Naive thymus-derived CD4-positive, alpha-beta T cell (primary cell): ENCODE results near the gene XXYLT1. TPM values are rescaled to one million over a fixed set of nuclear protein-coding genes. Genes with fewer than 3 reads are reported as not detected.

Experiments
- ATAC-seq: fragments of 150-1000 bp; cut with Tn5 transposase; 2 replicates; pipeline ENCODE4 v1.10.0; 2021; ENCODE audit warnings: mild to moderate bottlenecking, moderate library complexity
- CTCF ChIA-PET: fragments of 350-600 bp; sonication (Branson Sonifier 250); formaldehyde crosslinking; loops from one replicate; lab custom pipeline; 2021; ENCODE audit warnings: antibody characterized with exemption; lab: Charles Lee
- POLR2A ChIA-PET: fragments of 350-600 bp; sonication (Branson Sonifier 250); formaldehyde crosslinking; loops from one replicate; lab custom pipeline; 2021; ENCODE audit warnings: antibody characterized with exemption, inconsistent platforms; lab: Charles Lee
- DNase-seq, 9 donors: peaks; one replicate each; pipeline versions ENCODE4 v3.0.0 to v3.0.0-alpha.2; 2020 to 2022; ENCODE audit warnings: mixed read lengths in 1 of 9
- H3K27ac ChIP-seq: one replicate; pipeline ENCODE4 v1.7.0; 2013; ENCODE audit warnings: mild to moderate bottlenecking, low read depth, low read length, moderate library complexity
- H3K27me3 ChIP-seq, 2 donors: one replicate each; pipeline ENCODE4 v1.7.0; 2013; ENCODE audit warnings: low read length in 2 of 2, mild to moderate bottlenecking in 2 of 2, moderate library complexity in 2 of 2; ENCODE audit not compliant: control insufficient read depth in 2 of 2, insufficient read depth in 2 of 2
- H3K36me3 ChIP-seq, 3 experiments: 1 replicate in 2 of 3; 2 replicates in 1 of 3; pipeline ENCODE4 v1.7.0; 2013; ENCODE audit warnings: low read length in 3 of 3, mild to moderate bottlenecking in 3 of 3, moderate library complexity in 1 of 3; ENCODE audit not compliant: insufficient read depth in 3 of 3, control insufficient read depth in 2 of 3
- H3K4me1 ChIP-seq, 2 donors: one replicate each; pipeline ENCODE4 v1.7.0; 2013; ENCODE audit warnings: low read length in 2 of 2, mild to moderate bottlenecking in 2 of 2, moderate library complexity in 1 of 2; ENCODE audit not compliant: control insufficient read depth in 2 of 2, insufficient read depth in 2 of 2
- H3K4me3 ChIP-seq: 2 replicates; pipeline ENCODE4 v1.7.0; 2013; ENCODE audit warnings: mild to moderate bottlenecking, low read length
- H3K9me3 ChIP-seq, 3 experiments: 1 replicate in 2 of 3; 2 replicates in 1 of 3; pipeline ENCODE4 v1.7.0; 2013; ENCODE audit warnings: low read length in 3 of 3; ENCODE audit not compliant: control insufficient read depth in 2 of 3
- H3K27ac Mint-ChIP-seq, 9 donors: one replicate each; pipeline ENCODE4 v1.8.0; 2020 to 2022; ENCODE audit warnings: mixed read lengths in 9 of 9, mild to moderate bottlenecking in 8 of 9, moderate library complexity in 5 of 9, inconsistent platforms in 2 of 9
- H3K27me3 Mint-ChIP-seq, 5 donors: one replicate each; pipeline ENCODE4 v1.8.0; 2021 to 2022; ENCODE audit warnings: mixed read lengths in 5 of 5, mild to moderate bottlenecking in 1 of 5
- H3K36me3 Mint-ChIP-seq, 5 donors: one replicate each; pipeline ENCODE4 v1.8.0; 2020 to 2022; ENCODE audit warnings: mixed read lengths in 5 of 5, mild to moderate bottlenecking in 3 of 5, inconsistent platforms in 1 of 5
- H3K4me1 Mint-ChIP-seq, 7 donors: one replicate each; pipeline ENCODE4 v1.8.0; 2020 to 2022; ENCODE audit warnings: mixed read lengths in 7 of 7, mild to moderate bottlenecking in 3 of 7, inconsistent platforms in 1 of 7
- H3K4me3 Mint-ChIP-seq, 10 donors: one replicate each; pipeline ENCODE4 v1.8.0; 2020 to 2022; ENCODE audit warnings: mild to moderate bottlenecking in 10 of 10, mixed read lengths in 10 of 10, moderate library complexity in 6 of 10, inconsistent platforms in 2 of 10
- H3K9me3 Mint-ChIP-seq, 11 donors: one replicate each; pipeline ENCODE4 v1.8.0; 2020 to 2022; ENCODE audit warnings: mixed read lengths in 11 of 11, mild to moderate bottlenecking in 4 of 11, inconsistent platforms in 1 of 11, moderate library complexity in 1 of 11
- intact Hi-C, 2 donors: fragments of 100-400 bp; cut with micrococcal nuclease; formaldehyde crosslinking; loops; one replicate each; pipeline ENCODE4 v1.15.1; 2023
- polyA plus RNA-seq, 2 donors: library from polyadenylated mRNA; unstranded; fragments of 300-500 nt; fragmentation: Illumina TruSeq; gene quantifications; one replicate each; pipeline ENCODE4 v1.2.3, GENCODE V29; 2021
- total RNA-seq, 6 experiments: library from RNA in 5 of 6; stranded (reverse) in 5 of 6; gene quantifications; 1 replicate in 5 of 6; 2 replicates in 1 of 6; pipeline ENCODE4 v1.2.3 and lab custom pipeline; 2021 to 2026

The XXYLT1 gene
- total and polyA plus RNA-seq, 7 experiments from 2014 or later: 4.1 to 11.7 (median 7.2) TPM

GRCh38 chr3:195186041-195186709 lies 84.8 kb downstream of the XXYLT1 start:
- Histone ChIP-seq H3K27me3 (no peaks in the 10 kb centered on the region), H3K4me1 (peaks cover 0 to 8% of the 10 kb centered on the region in 2 donors), H3K9me3 (no peaks in the 10 kb centered on the region), H3K27ac (no peak overlapping the region), H3K36me3 (no peaks in the 10 kb centered on the region), H3K4me3 (no peak overlapping the region)
- Mint-ChIP-seq H3K27ac (peak overlapping the region in 1 of 9 donors; percentile 42), H3K4me3 (no peak overlapping the region), H3K27me3 (peaks cover 0 to 6% (median 0%) of the 10 kb centered on the region in 5 donors), H3K36me3 (peaks cover 0 to 12% (median 11%) of the 10 kb centered on the region in 5 donors), H3K4me1 (peaks cover 19 to 42% (median 23%) of the 10 kb centered on the region in 7 donors), H3K9me3 (peaks cover 0 to 11% (median 5%) of the 10 kb centered on the region in 11 donors)
- intact Hi-C loops: no loop called here
- POLR2A ChIA-PET: no interaction called here
- CTCF ChIA-PET: no interaction called here
- DNase-seq: no peak
- no peak for ATAC-seq

GRCh38 chr3:195185583-195185982 lies 85.4 kb downstream of the XXYLT1 start:
- no peak overlapping the region for H3K4me3 Mint-ChIP-seq
- POLR2A ChIA-PET: no interaction called here
- intact Hi-C loops: no loop called here
- CTCF ChIA-PET: no interaction called here
- Histone ChIP-seq H3K27ac (no peak overlapping the region), H3K9me3 (no peaks in the 10 kb centered on the region), H3K4me1 (peaks cover 0 to 8% of the 10 kb centered on the region in 2 donors), H3K36me3 (no peaks in the 10 kb centered on the region), H3K4me3 (no peak overlapping the region), H3K27me3 (no peaks in the 10 kb centered on the region)
- H3K27ac Mint-ChIP-seq: no peak overlapping the region
- peaks cover 0 to 11% (median 9%) of the 10 kb centered on the region in 5 donors for H3K36me3 Mint-ChIP-seq
- H3K9me3 Mint-ChIP-seq: peaks cover 0 to 7% (median 2%) of the 10 kb centered on the region in 11 donors
- ATAC-seq (no peak), DNase-seq (no peak)
- H3K27me3 Mint-ChIP-seq: peaks cover 0 to 6% (median 0%) of the 10 kb centered on the region in 5 donors
- peaks cover 19 to 44% (median 25%) of the 10 kb centered on the region in 7 donors for H3K4me1 Mint-ChIP-seq

GRCh38 chr3:195184716-195185421 lies 86.1 kb downstream of the XXYLT1 start:
- DNase-seq: no peak
- no peak overlapping the region for H3K4me3 ChIP-seq
- ChIA-PET CTCF (no interaction called here), POLR2A (no interaction called here)
- peaks cover 0 to 6% (median 0%) of the 10 kb centered on the region in 5 donors for H3K27me3 Mint-ChIP-seq
- peak overlapping the region in 1 of 9 donors; percentile 32 for H3K27ac Mint-ChIP-seq
- no peaks in the 10 kb centered on the region for H3K9me3 ChIP-seq
- peak overlapping the region in 1 of 10 donors; percentile 33 for H3K4me3 Mint-ChIP-seq
- H3K27me3 ChIP-seq: no peaks in the 10 kb centered on the region
- intact Hi-C loops: no loop called here
- H3K4me1 ChIP-seq: peaks cover 0 to 8% of the 10 kb centered on the region in 2 donors
- H3K36me3 ChIP-seq: no peaks in the 10 kb centered on the region
- H3K27ac ChIP-seq: no peak overlapping the region
- peaks cover 0 to 6% (median 2%) of the 10 kb centered on the region in 11 donors for H3K9me3 Mint-ChIP-seq
- H3K4me1 Mint-ChIP-seq: peaks cover 19 to 44% (median 25%) of the 10 kb centered on the region in 7 donors
- no peak for ATAC-seq
- H3K36me3 Mint-ChIP-seq: peaks cover 0 to 11% (median 9%) of the 10 kb centered on the region in 5 donors

- POLR2A ChIA-PET: no interaction called here
- no peak for ATAC-seq
- no peaks in the 10 kb centered on the region for H3K27me3 Mint-ChIP-seq
- H3K36me3 ChIP-seq: no peaks in the 10 kb centered on the region
- no peak for DNase-seq
- H3K27me3 ChIP-seq: no peaks in the 10 kb centered on the region
- peak overlapping the region in 1 of 9 donors; percentile 68 for H3K27ac Mint-ChIP-seq
- H3K4me1 Mint-ChIP-seq: peaks cover 17 to 50% (median 25%) of the 10 kb centered on the region in 7 donors
- H3K9me3 ChIP-seq: no peaks in the 10 kb centered on the region
- peaks cover 0 to 13% (median 11%) of the 10 kb centered on the region in 5 donors for H3K36me3 Mint-ChIP-seq
- H3K4me3 Mint-ChIP-seq: no peak overlapping the region
- intact Hi-C loops: no loop called here
- H3K27ac ChIP-seq: no peak overlapping the region
- H3K4me1 ChIP-seq: peaks cover 0 to 8% of the 10 kb centered on the region in 2 donors
- CTCF ChIA-PET: interaction anchor here (1.0 kb wide), 1 partner anchor 498 kb away, joined by 3 read pairs; no protein-coding TSS in a partner anchor
- H3K9me3 Mint-ChIP-seq: no peaks in the 10 kb centered on the region
- no peak overlapping the region for H3K4me3 ChIP-seq
Observed at GRCh38 chr3:195183071-195183776, 87.7 kb downstream of the XXYLT1 start.

GRCh38 chr3:195182470-195182795 lies 88.5 kb downstream of the XXYLT1 start:
- Histone ChIP-seq H3K9me3 (no peaks in the 10 kb centered on the region), H3K27me3 (no peaks in the 10 kb centered on the region), H3K4me3 (no peak overlapping the region), H3K36me3 (no peaks in the 10 kb centered on the region), H3K27ac (no peak overlapping the region), H3K4me1 (peaks cover 0 to 8% of the 10 kb centered on the region in 2 donors)
- DNase-seq (no peak), ATAC-seq (no peak)
- intact Hi-C loops: no loop called here
- H3K36me3 Mint-ChIP-seq: peaks cover 0 to 16% (median 13%) of the 10 kb centered on the region in 5 donors
- H3K9me3 Mint-ChIP-seq: no peaks in the 10 kb centered on the region
- peaks cover 20 to 54% (median 28%) of the 10 kb centered on the region in 7 donors for H3K4me1 Mint-ChIP-seq
- ChIA-PET POLR2A (no interaction called here), CTCF (no interaction called here)
- H3K27me3 Mint-ChIP-seq: no peaks in the 10 kb centered on the region
- H3K27ac Mint-ChIP-seq: peak overlapping the region in 1 of 9 donors; percentile 9
- H3K4me3 Mint-ChIP-seq: peak overlapping the region in 1 of 10 donors; percentile 17

- intact Hi-C loops: no loop called here
- H3K27ac Mint-ChIP-seq: no peak overlapping the region
- Histone ChIP-seq H3K27ac (no peak overlapping the region), H3K4me1 (peaks cover 0 to 8% of the 10 kb centered on the region in 2 donors), H3K9me3 (no peaks in the 10 kb centered on the region), H3K36me3 (no peaks in the 10 kb centered on the region), H3K27me3 (no peaks in the 10 kb centered on the region), H3K4me3 (no peak overlapping the region)
- POLR2A ChIA-PET: no interaction called here
- peaks cover 0 to 17% (median 13%) of the 10 kb centered on the region in 5 donors for H3K36me3 Mint-ChIP-seq
- H3K4me1 Mint-ChIP-seq: peaks cover 22 to 57% (median 28%) of the 10 kb centered on the region in 7 donors
- H3K27me3 Mint-ChIP-seq: no peaks in the 10 kb centered on the region
- ATAC-seq (no peak), DNase-seq (no peak)
- CTCF ChIA-PET: no interaction called here
- H3K4me3 Mint-ChIP-seq: peak overlapping the region in 1 of 10 donors; percentile 17
- no peaks in the 10 kb centered on the region for H3K9me3 Mint-ChIP-seq
Observed at GRCh38 chr3:195181741-195182469, 89.1 kb downstream of the XXYLT1 start.
